HG03460 (cell line): ENCODE results near the gene RPRML.
"Not testable (repeated sequence)": the region's sequence is repeated elsewhere in the genome, so short reads cannot be mapped to it uniquely, and the experiment has no call there.

Experiments used
- ATAC-seq: cut with Tn5 transposase; IDR thresholded peaks from one replicate; pipeline ENCODE4 v1.9.1; 2021; ENCODE audit not compliant: unreplicated experiment

RPRML gene

GRCh38 chr17:46976626-46977270, 2.3 kb downstream of the RPRML start:
- ATAC-seq: no peak

GRCh38 chr17:46975287-46975686, 3.8 kb downstream of the RPRML start:
- ATAC-seq: no peak

GRCh38 chr17:46974086-46974485, 5.0 kb downstream of the RPRML start:
- ATAC-seq: no peak

- ATAC-seq: no peak
Observed at GRCh38 chr17:46972346-46972745, 6.7 kb downstream of the RPRML start.

GRCh38 chr17:46971647-46972300, 7.3 kb downstream of the RPRML start:
- ATAC-seq: no peak

GRCh38 chr17:46968896-46969295, 10.2 kb downstream of the RPRML start:
- no peak for ATAC-seq

- no peak for ATAC-seq
Observed at GRCh38 chr17:46968224-46968834, 10.7 kb downstream of the RPRML start.

- ATAC-seq: no peak
Observed at GRCh38 chr17:46964315-46965265, 14.5 kb downstream of the RPRML start.

GRCh38 chr17:46963571-46963970, 15.5 kb downstream of the RPRML start:
- ATAC-seq: no peak

- ATAC-seq: no peak
Observed at GRCh38 chr17:46962374-46962790, 16.7 kb downstream of the RPRML start.

- no peak for ATAC-seq
Observed at GRCh38 chr17:46960152-46960551, 18.9 kb downstream of the RPRML start.

- ATAC-seq: no peak
Observed at GRCh38 chr17:46958041-46958591, 20.9 kb downstream of the RPRML start.

- ATAC-seq: not testable (repeated sequence)
Observed at GRCh38 chr17:46953191-46953590, 25.9 kb downstream of the RPRML start.

- ATAC-seq: no peak
Observed at GRCh38 chr17:46952115-46952514, 26.9 kb downstream of the RPRML start.

- ATAC-seq: no peak
Observed at GRCh38 chr17:46951706-46952105, 27.3 kb downstream of the RPRML start.

GRCh38 chr17:46950997-46951621, 27.9 kb downstream of the RPRML start:
- ATAC-seq: no peak

- ATAC-seq: no peak
Observed at GRCh38 chr17:46950342-46950996, 28.6 kb downstream of the RPRML start.

GRCh38 chr17:46949291-46950174, 29.5 kb downstream of the RPRML start:
- no peak for ATAC-seq

GRCh38 chr17:46948544-46948943, 30.5 kb downstream of the RPRML start:
- ATAC-seq: no peak
